ENCODE data around the gene CXCR6.

GRCh38 chr3:45915059-45915439 is 28.2 kb upstream of the CXCR6 start:
- no peak for TF ChIP-seq POLR2A (IDR thresholded peaks at IDR 0.05)
- no peak for TF ChIP-seq CTCF (IDR thresholded peaks at IDR 0.05)
